Esophagus muscularis mucosa (tissue), 4 donors: ENCODE data around the gene OR13C8.

Experiments
- CTCF ChIP-seq, 3 experiments: fragments of 200-600 bp in 2 of 3; fragments of 450-650 bp in 1 of 3; sonication (generic) in 2 of 3; IDR thresholded peaks; one replicate each; pipeline ENCODE4 v1.5.1; 2017 to 2019; ENCODE audit warnings: antibody characterized with exemption in 3 of 3, mild to moderate bottlenecking in 2 of 3, moderate library complexity in 1 of 3
- EP300 ChIP-seq: sonication (generic); formaldehyde crosslinking; IDR thresholded peaks from one replicate; pipeline ENCODE4 v1.6.1; 2017; ENCODE audit warnings: antibody characterized with exemption
- POLR2A ChIP-seq: fragments of 450-650 bp; IDR thresholded peaks from one replicate; pipeline ENCODE4 v1.6.1; 2017; ENCODE audit warnings: antibody characterized with exemption, moderate library complexity, mild to moderate bottlenecking, low read depth
- POLR2AphosphoS5 ChIP-seq, 2 donors: sonication (generic); formaldehyde crosslinking; IDR thresholded peaks; one replicate each; pipeline ENCODE4 v1.6.1; 2017; ENCODE audit warnings: antibody characterized with exemption in 2 of 2

GRCh38 chr9:104539275-104539674 lies 29.7 kb upstream of the OR13C8 start:
- no peak for TF ChIP-seq POLR2A
- TF ChIP-seq POLR2AphosphoS5 (IDR thresholded peaks at IDR 0.05): no peak
- TF ChIP-seq CTCF (IDR thresholded peaks at IDR 0.05): no peak
- no peak for TF ChIP-seq EP300
